Neuronal stem cell (in vitro differentiated cells): ENCODE measurements around the gene FABP6.

Experiments
- DNase-seq: peaks from one replicate; pipeline ENCODE4 v3.0.0-alpha.2; 2013; ENCODE audit warnings: low spot score
- H2AFZ ChIP-seq: one replicate; pipeline ENCODE4 v1.6.1; 2013; ENCODE audit warnings: mild to moderate bottlenecking, low read length, inconsistent platforms
- H2AK5ac ChIP-seq: 2 replicates; pipeline ENCODE4 v1.6.1; 2013; ENCODE audit warnings: low read depth, mild to moderate bottlenecking, inconsistent platforms, low read length, moderate library complexity, mixed read lengths
- H2BK120ac ChIP-seq: 2 replicates; pipeline ENCODE4 v1.6.1; 2013; ENCODE audit warnings: low read depth, mild to moderate bottlenecking, inconsistent platforms, low read length, moderate library complexity, mixed read lengths
- H2BK12ac ChIP-seq: one replicate; pipeline ENCODE4 v1.6.1; 2013; ENCODE audit warnings: low read length, inconsistent platforms
- H2BK15ac ChIP-seq: 2 replicates; pipeline ENCODE4 v1.6.1; 2013; ENCODE audit warnings: mild to moderate bottlenecking, low read length, inconsistent platforms, mixed read lengths
- H2BK5ac ChIP-seq: one replicate; pipeline ENCODE4 v1.6.1; 2013; ENCODE audit warnings: inconsistent platforms, mild to moderate bottlenecking, low read length, moderate library complexity
- H3K14ac ChIP-seq: one replicate; pipeline ENCODE4 v1.6.1; 2013; ENCODE audit warnings: low read length, inconsistent platforms
- H3K18ac ChIP-seq: 2 replicates; pipeline ENCODE4 v1.6.1; 2013; ENCODE audit warnings: low read length, inconsistent platforms
- H3K23ac ChIP-seq: 2 replicates; pipeline ENCODE4 v1.6.1; 2013; ENCODE audit warnings: low read depth, mild to moderate bottlenecking, mixed read lengths, low read length, inconsistent platforms; ENCODE audit not compliant: poor library complexity
- H3K27ac ChIP-seq: replicated peaks from 3 replicates; pipeline ENCODE4 v1.5.1; 2013; ENCODE audit warnings: low read length, inconsistent platforms
- H3K27me3 ChIP-seq, 3 experiments: 2 replicates each; pipeline ENCODE4 v1.6.1; 2013; ENCODE audit warnings: low read length in 3 of 3, mild to moderate bottlenecking in 2 of 3, inconsistent platforms in 1 of 3, low read depth in 1 of 3, mixed read lengths in 1 of 3, moderate library complexity in 1 of 3; ENCODE audit not compliant: control insufficient read depth in 3 of 3, insufficient read depth in 3 of 3
- H3K36me3 ChIP-seq, 2 donors: replicated peaks in 1 of 2; 2 replicates each; pipeline ENCODE4 v1.6.1; 2013; ENCODE audit warnings: low read length in 2 of 2; ENCODE audit not compliant: control insufficient read depth in 2 of 2, insufficient read depth in 2 of 2
- H3K4ac ChIP-seq: 2 replicates; pipeline ENCODE4 v1.6.1; 2013; ENCODE audit warnings: inconsistent platforms, mild to moderate bottlenecking, low read length, moderate library complexity
- H3K4me1 ChIP-seq, 2 donors: 1 replicate in 1 of 2; 2 replicates in 1 of 2; pipeline ENCODE4 v1.6.1; 2013; ENCODE audit warnings: low read length in 2 of 2, low read depth in 1 of 2; ENCODE audit not compliant: control insufficient read depth in 2 of 2, insufficient read depth in 1 of 2
- H3K4me2 ChIP-seq: one replicate; pipeline ENCODE4 v1.6.1; 2013; ENCODE audit warnings: mild to moderate bottlenecking, low read length, inconsistent platforms; ENCODE audit not compliant: insufficient read depth, poor library complexity, severe bottlenecking
- H3K4me3 ChIP-seq, 2 donors: 2 replicates each; pipeline ENCODE4 v1.5.1; 2013; ENCODE audit warnings: low read length in 2 of 2, mild to moderate bottlenecking in 2 of 2, inconsistent platforms in 1 of 2, moderate library complexity in 1 of 2
- H3K79me1 ChIP-seq: one replicate; pipeline ENCODE4 v1.6.1; 2013; ENCODE audit warnings: low read depth, mild to moderate bottlenecking, inconsistent platforms, low read length, moderate library complexity
- H3K9ac ChIP-seq: one replicate; pipeline ENCODE4 v1.6.1; 2013; ENCODE audit warnings: mild to moderate bottlenecking, low read depth, low read length, inconsistent platforms; ENCODE audit not compliant: poor library complexity
- H3K9me3 ChIP-seq, 2 donors: replicated peaks in 1 of 2; 2 replicates each; pipeline versions ENCODE3 to v1.6.1; 2013; ENCODE audit warnings: low read length in 2 of 2, mild to moderate bottlenecking in 2 of 2, inconsistent platforms in 1 of 2, low read depth in 1 of 2, mixed read lengths in 1 of 2, moderate library complexity in 1 of 2; ENCODE audit not compliant: control insufficient read depth in 2 of 2, insufficient read depth in 1 of 2
- H4K8ac ChIP-seq: one replicate; pipeline ENCODE4 v1.6.1; 2013; ENCODE audit warnings: low read depth, mild to moderate bottlenecking, inconsistent platforms, low read length, moderate library complexity
- H4K91ac ChIP-seq: one replicate; pipeline ENCODE4 v1.6.1; 2013; ENCODE audit warnings: low read length, low read depth, mild to moderate bottlenecking, inconsistent platforms; ENCODE audit not compliant: poor library complexity
- WGBS, 2 donors: extraction: QIAGEN DNeasy Blood & Tissue Kit; methylation state at CpG; one replicate each; pipeline ENCODE4 v1.1.7; 2013; ENCODE audit warnings: missing lambda C conversion rate in 2 of 2, mixed read lengths in 1 of 2; ENCODE audit not compliant: insufficient read length in 2 of 2, insufficient replicate concordance in 1 of 2; ENCODE audit errors: extremely low coverage in 2 of 2; 5-methylcytosine and 5-hydroxymethylcytosine counted together

The FABP6 gene

DNA sequence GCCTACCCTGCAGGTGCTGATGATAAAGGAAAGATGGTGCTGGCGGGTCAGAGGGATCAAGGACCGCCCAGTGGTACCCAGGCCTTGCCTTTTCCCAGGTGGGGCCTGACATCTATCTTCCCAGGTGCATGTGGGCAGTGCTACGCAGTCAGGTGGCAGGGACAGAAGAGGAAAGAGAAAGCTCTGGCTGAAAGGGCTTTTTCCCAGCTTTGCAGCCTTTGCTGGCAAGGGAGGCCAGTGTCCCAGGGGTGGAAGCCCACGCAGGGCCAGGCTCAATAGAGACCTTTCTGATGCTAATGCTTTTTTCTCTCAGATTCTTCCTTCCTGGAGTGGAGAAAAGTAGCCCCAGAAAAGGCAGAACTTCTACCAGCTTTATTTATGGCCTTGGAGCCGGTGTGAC, 36.7 kb downstream of the FABP6 start:
- Histone ChIP-seq H2BK120ac (no peak overlapping the region), H4K8ac (no peak overlapping the region), H3K4ac (no peak overlapping the region), H3K36me3 (peaks cover 10 to 34% of the 10 kb centered on the region in 2 donors), H3K18ac (no peak overlapping the region), H3K79me1 (no peaks in the 10 kb centered on the region), H2BK12ac (no peak overlapping the region), H3K4me3 (no peak overlapping the region), H3K9me3 (no peaks in the 10 kb centered on the region), H2BK15ac (no peak overlapping the region), H3K4me1 (peaks cover 32 to 40% of the 10 kb centered on the region in 2 donors), H3K14ac (no peak overlapping the region), H3K9ac (no peak overlapping the region), H3K23ac (no peak overlapping the region), H2AFZ (no peak overlapping the region), H2AK5ac (no peak overlapping the region), H3K4me2 (no peak overlapping the region), H4K91ac (no peak overlapping the region), H3K27me3 (no peaks in the 10 kb centered on the region), H3K27ac (no peak overlapping the region), H2BK5ac (no peak overlapping the region)
- DNase-seq: no peak
- no CpG with 5 or more reads among the region's 5 CpGs for WGBS, 2 donors

DNA sequence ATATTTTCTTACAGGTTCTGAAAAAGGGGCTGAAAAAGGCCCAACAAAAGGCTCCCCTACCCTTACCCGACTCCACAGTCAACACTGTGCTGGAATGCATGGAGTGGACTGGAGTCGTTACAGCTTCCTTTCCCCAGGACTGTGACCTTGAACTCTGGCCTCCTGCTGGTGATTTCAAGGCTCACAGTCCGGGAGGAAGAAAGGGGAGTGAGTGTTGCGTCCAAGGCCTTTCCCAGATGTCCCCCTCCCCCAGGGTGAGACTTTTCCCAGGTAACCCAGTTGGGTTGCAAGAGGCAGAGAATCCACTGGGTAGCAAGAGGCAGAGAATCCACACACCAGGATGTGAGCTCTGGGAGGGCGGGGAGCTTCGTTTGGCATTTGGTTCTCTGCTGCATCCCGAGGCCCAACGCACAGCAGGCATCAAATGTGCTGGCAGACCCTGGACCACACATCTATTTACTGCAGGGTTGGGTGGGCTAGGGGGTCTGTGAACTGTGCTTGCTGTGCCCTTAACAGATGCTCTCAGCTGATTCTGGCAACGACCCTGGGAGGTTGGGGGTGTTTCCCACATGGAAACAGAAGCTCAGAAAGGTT, 37.5 kb downstream of the FABP6 start:
- H3K4me1 ChIP-seq: peaks cover 30 to 38% of the 10 kb centered on the region in 2 donors
- no peak overlapping the region for H3K9ac ChIP-seq
- no peak for DNase-seq
- no peak overlapping the region for H3K14ac ChIP-seq
- H2BK12ac ChIP-seq: no peak overlapping the region
- H3K23ac ChIP-seq: no peak overlapping the region
- no peak overlapping the region for H3K27ac ChIP-seq
- no peak overlapping the region for H3K4ac ChIP-seq
- no peak overlapping the region for H3K4me3 ChIP-seq
- H2BK5ac ChIP-seq: no peak overlapping the region
- H3K36me3 ChIP-seq: peaks cover 10 to 34% of the 10 kb centered on the region in 2 donors
- no peak overlapping the region for H2AFZ ChIP-seq
- H2BK15ac ChIP-seq: no peak overlapping the region
- WGBS, 2 donors: no CpG with 5 or more reads among the region's 9 CpGs
- no peaks in the 10 kb centered on the region for H3K9me3 ChIP-seq
- no peak overlapping the region for H2BK120ac ChIP-seq
- H3K4me2 ChIP-seq: no peak overlapping the region
- H2AK5ac ChIP-seq: no peak overlapping the region
- no peak overlapping the region for H4K8ac ChIP-seq
- no peak overlapping the region for H3K18ac ChIP-seq
- H3K79me1 ChIP-seq: no peaks in the 10 kb centered on the region
- no peak overlapping the region for H4K91ac ChIP-seq
- H3K27me3 ChIP-seq: no peaks in the 10 kb centered on the region

DNA sequence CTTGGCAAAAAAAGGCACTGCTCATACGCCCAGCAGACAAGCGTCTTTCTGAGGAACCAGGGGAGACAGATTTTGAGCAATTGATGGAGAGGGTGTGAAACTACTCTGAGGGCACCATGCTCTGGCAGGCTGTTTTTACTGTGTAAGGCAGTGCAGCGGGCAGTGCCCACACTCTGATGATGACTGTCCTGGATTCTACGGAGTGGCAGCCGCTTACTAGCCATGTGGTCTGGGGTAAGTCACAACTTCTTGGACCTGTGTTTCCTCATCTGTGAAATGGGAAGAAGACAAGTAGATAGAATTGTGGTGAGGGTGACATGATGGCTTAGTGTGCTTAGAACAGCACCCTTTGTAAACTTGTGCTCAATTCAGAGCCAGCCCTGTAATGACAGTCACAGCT, 38.8 kb downstream of the FABP6 start:
- Histone ChIP-seq H3K79me1 (no peaks in the 10 kb centered on the region), H3K18ac (no peak overlapping the region), H2BK120ac (no peak overlapping the region), H3K4me3 (no peak overlapping the region), H4K8ac (no peak overlapping the region), H3K4me1 (peaks cover 28 to 32% of the 10 kb centered on the region in 2 donors), H3K9me3 (no peaks in the 10 kb centered on the region), H2AFZ (no peak overlapping the region), H4K91ac (no peak overlapping the region), H2BK15ac (no peak overlapping the region), H3K4me2 (no peak overlapping the region), H3K27ac (no peak overlapping the region), H3K23ac (no peak overlapping the region), H3K9ac (no peak overlapping the region), H2BK5ac (no peak overlapping the region), H3K36me3 (peaks cover 10 to 31% of the 10 kb centered on the region in 2 donors), H3K27me3 (no peaks in the 10 kb centered on the region), H2BK12ac (no peak overlapping the region), H3K4ac (no peak overlapping the region), H2AK5ac (no peak overlapping the region), H3K14ac (no peak overlapping the region)
- WGBS, 2 donors: no CpG with 5 or more reads among the region's 5 CpGs
- DNase-seq: no peak

DNA sequence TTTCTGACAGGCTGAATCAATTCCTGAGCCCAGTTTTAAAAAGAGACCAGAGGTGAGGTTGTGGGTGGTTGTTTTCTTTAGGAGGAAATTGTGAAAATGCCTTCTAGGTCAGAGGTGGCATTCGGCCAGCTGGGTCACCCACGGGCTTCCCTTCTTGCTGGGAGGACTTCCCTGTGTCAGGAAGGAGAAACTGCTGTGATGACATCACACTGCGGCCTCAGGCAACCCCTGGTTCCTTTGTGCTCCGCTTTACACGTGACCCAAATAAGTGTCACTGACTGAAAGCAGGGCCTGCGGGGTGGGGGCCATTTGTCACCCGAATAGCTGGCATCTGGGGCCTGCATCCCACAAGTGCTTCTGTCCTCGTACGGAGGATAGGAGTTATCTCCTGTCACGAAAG, 39.7 kb downstream of the FABP6 start:
- no peaks in the 10 kb centered on the region for H3K9me3 ChIP-seq
- no peak overlapping the region for H2BK15ac ChIP-seq
- no peak overlapping the region for H3K18ac ChIP-seq
- no peak overlapping the region for H2AK5ac ChIP-seq
- no peak for DNase-seq
- WGBS, 2 donors: no CpG with 5 or more reads among the region's 10 CpGs
- H3K4ac ChIP-seq: no peak overlapping the region
- no peak overlapping the region for H2AFZ ChIP-seq
- H2BK12ac ChIP-seq: no peak overlapping the region
- no peak overlapping the region for H3K4me3 ChIP-seq
- H3K4me2 ChIP-seq: no peak overlapping the region
- H3K9ac ChIP-seq: no peak overlapping the region
- no peak overlapping the region for H2BK5ac ChIP-seq
- no peak overlapping the region for H3K27ac ChIP-seq
- peaks cover 25 to 26% of the 10 kb centered on the region in 2 donors for H3K4me1 ChIP-seq
- H3K14ac ChIP-seq: no peak overlapping the region
- no peaks in the 10 kb centered on the region for H3K79me1 ChIP-seq
- no peak overlapping the region for H4K8ac ChIP-seq
- H3K36me3 ChIP-seq: peaks cover 10 to 34% of the 10 kb centered on the region in 2 donors
- peak overlapping the region; percentile 18 for H3K23ac ChIP-seq
- no peak overlapping the region for H2BK120ac ChIP-seq
- H3K27me3 ChIP-seq: no peaks in the 10 kb centered on the region
- H4K91ac ChIP-seq: no peak overlapping the region
